Measurements from ENCODE around the gene HECTD4.

The HECTD4 gene

GRCh38 chr12:112149596-112149995 lies 232.6 kb downstream of the HECTD4 start:
- no peak for DNase-seq

- no peak for DNase-seq
Measured at GRCh38 chr12:112148031-112148513, 234.2 kb downstream of the HECTD4 start.

- DNase-seq, result no peak
Measured at GRCh38 chr12:112146123-112146522, 236.1 kb downstream of the HECTD4 start.

- DNase-seq, result no peak
Measured at GRCh38 chr12:112140728-112141127, 241.5 kb downstream of the HECTD4 start.

GRCh38 chr12:112134731-112135130 lies 247.5 kb downstream of the HECTD4 start:
- no peak for DNase-seq

GRCh38 chr12:112133418-112133817 lies 248.8 kb downstream of the HECTD4 start:
- DNase-seq, result no peak

GRCh38 chr12:112131686-112132085 lies 250.5 kb downstream of the HECTD4 start:
- no peak for DNase-seq

GRCh38 chr12:112130441-112130998 lies 251.7 kb downstream of the HECTD4 start:
- DNase-seq, result no peak

- DNase-seq, result no peak
Measured at GRCh38 chr12:112126911-112127310, 255.3 kb downstream of the HECTD4 start.

- no peak for DNase-seq
Measured at GRCh38 chr12:112126000-112126438, 256.2 kb downstream of the HECTD4 start.

- DNase-seq, result peak; percentile 90
Measured at GRCh38 chr12:112125250-112125999, 256.8 kb downstream of the HECTD4 start, which contains the start of gene TRAFD1. TRAFD1 (plus strand) TSS chr12:112125560; CDS start chr12:112130523, 4,963 bp downstream.

GRCh38 chr12:112124918-112125249 lies 257.3 kb downstream of the HECTD4 start:
- DNase-seq, result no peak

- DNase-seq, result no peak
Measured at GRCh38 chr12:112122823-112123690, 259.2 kb downstream of the HECTD4 start.

GRCh38 chr12:112121780-112122565 lies 260.3 kb downstream of the HECTD4 start:
- DNase-seq, result peak; percentile 22

- DNase-seq, result no peak
Measured at GRCh38 chr12:112117685-112118084, 264.5 kb downstream of the HECTD4 start.

- DNase-seq, result no peak
Measured at GRCh38 chr12:112116232-112117060, 265.8 kb downstream of the HECTD4 start.

- DNase-seq, result no peak
Measured at GRCh38 chr12:112115259-112116045, 266.8 kb downstream of the HECTD4 start.

- DNase-seq, result no peak
Measured at GRCh38 chr12:112112409-112113133, 269.7 kb downstream of the HECTD4 start.

GRCh38 chr12:112111931-112112330 lies 270.3 kb downstream of the HECTD4 start:
- no peak for DNase-seq
